Activated CD4-positive, CD25-positive, alpha-beta regulatory T cell (primary cell): ENCODE results near the gene CDC37L1.
A peak's percentile ranks its signal among the peaks of the same experiment; 100 is the strongest.

Experiments used
- DNase-seq, 4 experiments: peaks; one replicate each; lab custom pipeline; 2025; lab: John Stamatoyannopoulos, UW

CDC37L1 gene

GRCh38 chr9:4714266-4715016 lies 35.1 kb downstream of the CDC37L1 start:
- DNase-seq, result no peak

- no peak for DNase-seq
Measured at GRCh38 chr9:4716163-4716562, 36.8 kb downstream of the CDC37L1 start.

- no peak for DNase-seq
Measured at GRCh38 chr9:4717815-4718214, 38.4 kb downstream of the CDC37L1 start.

GRCh38 chr9:4718911-4719310 lies 39.5 kb downstream of the CDC37L1 start:
- DNase-seq, result no peak

GRCh38 chr9:4721736-4722135 lies 42.4 kb downstream of the CDC37L1 start:
- DNase-seq, result no peak

- DNase-seq, result no peak
Measured at GRCh38 chr9:4725706-4726442, 46.5 kb downstream of the CDC37L1 start.

GRCh38 chr9:4727593-4727992 lies 48.2 kb downstream of the CDC37L1 start:
- DNase-seq, result no peak

- no peak for DNase-seq
Measured at GRCh38 chr9:4732890-4733289, 53.5 kb downstream of the CDC37L1 start.

- DNase-seq, result no peak
Measured at GRCh38 chr9:4734150-4734549, 54.8 kb downstream of the CDC37L1 start.

GRCh38 chr9:4738866-4739586 lies 59.7 kb downstream of the CDC37L1 start:
- no peak for DNase-seq

GRCh38 chr9:4739587-4740387 lies 60.4 kb downstream of the CDC37L1 start:
- no peak for DNase-seq

- DNase-seq, result no peak
Measured at GRCh38 chr9:4740388-4740637, 60.9 kb downstream of the CDC37L1 start.

- peak; percentile 51 to 85 (median 72) for DNase-seq
Measured at GRCh38 chr9:4740638-4741364, 61.4 kb downstream of the CDC37L1 start, which contains the start of gene AK3. TSS of gene AK3 (minus strand) at chr9:4741202. CDS start at chr9:4741087, 115 bp downstream.

GRCh38 chr9:4741365-4742089 lies 62.2 kb downstream of the CDC37L1 start:
- DNase-seq, result no peak

GRCh38 chr9:4742246-4742645 lies 62.9 kb downstream of the CDC37L1 start:
- DNase-seq, result no peak

GRCh38 chr9:4743131-4743875 lies 63.9 kb downstream of the CDC37L1 start:
- no peak for DNase-seq

GRCh38 chr9:4746278-4747030 lies 67.1 kb downstream of the CDC37L1 start:
- DNase-seq, result no peak

- no peak for DNase-seq
Measured at GRCh38 chr9:4748612-4749011, 69.2 kb downstream of the CDC37L1 start.

- DNase-seq, result no peak
Measured at GRCh38 chr9:4750023-4750673, 70.8 kb downstream of the CDC37L1 start.
